ENCODE data around the gene SCARF1.

- TF ChIP-seq CTCF (conservative IDR thresholded peaks at IDR 0.05) (no peak), EZH2 (IDR thresholded peaks at IDR 0.05; ENCODE audit: low read depth) (no peak)
Observed at GRCh38 chr17:1636732-1637285, 8.7 kb downstream of the SCARF1 start.
